H54 (cell line): Measurements from ENCODE around the gene EFHD2.
A peak's percentile ranks its signal among the peaks of the same experiment; 100 is the strongest.

Experiments used
- DNase-seq: peaks from one replicate; pipeline ENCODE4 v3.0.0; 2011; ENCODE audit warnings: low spot score, mixed read lengths; ENCODE audit not compliant: insufficient read length
- FAIRE-seq: peaks from 3 replicates; lab custom pipeline; 2011; peaks lifted over from hg19 to GRCh38; lab: Jason Lieb, UNC
- POLR2A ChIP-seq: IDR thresholded peaks from 2 replicates; pipeline ENCODE4 v1.6.1; 2011; ENCODE audit warnings: low read depth, mild to moderate bottlenecking, low read length

EFHD2 gene

DNA sequence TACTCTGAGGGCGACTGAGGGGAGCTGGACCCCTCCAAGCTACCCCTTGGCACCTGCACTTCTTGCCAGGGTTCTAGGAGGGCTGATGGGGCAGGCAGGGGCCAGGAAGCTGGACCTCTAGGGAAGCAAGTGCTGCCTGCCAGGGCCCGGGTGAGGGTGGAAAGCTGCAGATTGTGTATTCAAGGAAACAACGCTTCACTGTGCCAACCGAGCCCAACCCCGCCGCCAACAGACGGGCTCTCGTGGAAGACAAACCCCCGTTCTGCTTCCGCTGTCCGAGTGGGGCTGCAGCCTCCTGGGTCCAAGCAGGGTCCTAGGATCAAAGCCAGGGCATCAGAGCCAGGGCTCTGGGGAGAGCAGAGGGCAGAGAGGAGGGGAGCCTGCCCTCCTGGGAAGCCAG, 3.2 kb downstream of the EFHD2 start:
- no peak for TF ChIP-seq POLR2A
- DNase-seq, result no peak
- no peak for FAIRE-seq

DNA sequence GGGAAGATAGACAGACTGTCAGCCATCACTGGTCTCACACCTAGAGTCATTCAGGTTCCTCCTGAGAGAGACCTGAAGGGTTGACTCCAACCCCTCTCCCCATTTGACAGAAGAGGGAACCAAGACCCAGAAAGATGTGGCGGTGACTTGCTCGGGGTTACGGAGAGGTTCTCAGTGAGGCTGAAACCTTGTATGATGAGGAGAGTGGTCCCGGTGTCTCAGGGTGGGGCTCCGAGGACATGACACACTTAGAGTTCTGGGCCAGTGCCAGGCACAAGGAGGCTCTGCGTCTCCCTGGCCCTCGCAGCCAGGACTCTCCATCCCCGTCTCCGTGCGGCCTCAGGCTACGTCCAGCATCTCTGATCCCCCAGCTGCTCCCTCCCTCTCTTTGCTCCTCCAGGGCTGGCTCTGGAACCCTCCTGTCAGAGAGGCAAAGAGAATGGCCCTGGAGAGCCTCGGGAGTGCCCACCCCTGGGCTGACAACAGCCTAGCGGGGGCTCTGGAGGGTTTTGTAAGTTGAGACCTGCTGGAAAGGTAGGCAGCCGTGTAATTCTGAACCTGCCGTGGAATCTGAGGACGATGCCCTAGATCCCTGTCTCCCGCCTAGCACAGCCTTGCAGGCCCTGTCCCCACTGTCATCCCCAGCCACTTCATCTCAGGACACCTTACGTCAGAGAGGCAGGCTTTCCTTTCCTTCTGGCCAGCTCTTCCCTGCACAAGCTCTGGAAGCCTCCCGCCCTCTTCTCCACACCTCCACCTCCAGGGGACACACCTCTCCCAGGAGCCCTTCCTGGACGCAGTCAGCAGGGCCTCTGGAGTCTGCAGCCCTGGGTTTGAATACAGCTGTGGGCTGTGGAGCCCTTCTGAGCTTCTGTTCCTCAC, 4.1 kb downstream of the EFHD2 start:
- FAIRE-seq, result no peak
- no peak for DNase-seq
- no peak for TF ChIP-seq POLR2A

DNA sequence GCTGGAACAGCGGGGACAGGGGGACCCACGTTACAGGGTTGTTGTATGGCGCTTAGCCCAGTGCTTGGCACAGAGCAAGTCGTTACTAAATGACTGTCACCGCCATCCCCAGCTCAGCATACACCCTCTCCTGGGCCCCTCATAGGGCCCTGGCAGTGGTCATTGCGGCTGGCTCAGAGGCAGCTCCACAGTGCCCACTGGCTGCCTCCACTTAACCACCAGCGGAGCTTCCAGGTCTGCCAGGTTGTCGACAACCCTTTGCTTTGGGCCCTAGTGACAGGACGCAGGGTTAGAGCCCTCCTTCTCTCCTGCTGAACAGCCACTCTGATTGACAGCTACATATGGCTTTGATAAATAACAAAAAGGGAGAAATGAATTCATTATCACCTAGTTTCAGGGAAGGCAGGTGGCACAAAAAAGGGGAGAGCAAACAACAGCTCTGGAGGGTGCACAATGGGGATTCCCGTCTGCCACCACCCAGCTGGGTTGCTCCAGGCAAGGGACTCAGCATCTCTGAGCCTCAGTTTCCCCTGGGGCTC, 4.8 kb downstream of the EFHD2 start:
- no peak for DNase-seq
- no peak for FAIRE-seq
- no peak for TF ChIP-seq POLR2A

DNA sequence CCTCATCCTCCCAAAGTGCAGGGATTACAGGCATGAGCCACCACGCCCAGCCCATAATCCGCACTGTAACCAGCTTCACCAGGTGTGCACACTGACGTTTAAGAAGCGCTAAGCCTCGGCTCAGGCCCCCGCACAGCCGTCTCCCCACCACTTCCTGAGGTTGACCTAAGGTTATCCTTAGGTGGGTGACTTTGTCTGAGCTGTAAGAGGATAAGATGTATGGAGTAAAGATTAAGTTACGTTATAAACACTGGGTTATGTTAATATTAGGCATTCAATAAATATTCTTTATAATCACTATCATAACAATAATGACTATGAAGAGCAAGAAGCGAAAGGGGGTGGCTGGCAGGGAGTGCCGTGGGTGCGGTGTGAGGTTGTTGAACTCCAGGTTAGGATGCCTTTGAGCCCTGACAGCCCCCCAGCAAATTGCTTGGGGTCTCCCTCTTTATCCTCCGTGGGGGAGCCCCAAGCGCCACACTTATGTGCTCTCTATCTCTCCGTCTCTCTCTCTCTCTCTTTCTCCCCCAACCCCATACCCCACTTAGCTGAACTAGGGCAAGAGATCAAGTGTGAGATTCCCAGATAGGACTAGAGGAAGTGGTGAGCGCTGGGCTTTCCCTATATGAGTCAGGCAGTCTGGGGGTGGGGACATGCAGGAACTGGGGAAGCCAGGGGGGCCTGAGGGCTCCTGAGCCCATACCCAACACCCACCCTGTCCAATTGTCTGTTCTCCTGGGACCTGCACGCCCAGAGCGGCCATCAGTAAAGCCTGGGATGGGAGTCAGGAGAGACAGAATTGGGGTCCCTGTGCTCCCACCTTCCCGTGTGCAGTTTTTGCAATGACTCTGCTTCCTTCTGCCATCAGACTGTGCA, 7.6 kb downstream of the EFHD2 start:
- peak; percentile 61 for DNase-seq
- TF ChIP-seq POLR2A, result no peak
- FAIRE-seq, result no peak

DNA sequence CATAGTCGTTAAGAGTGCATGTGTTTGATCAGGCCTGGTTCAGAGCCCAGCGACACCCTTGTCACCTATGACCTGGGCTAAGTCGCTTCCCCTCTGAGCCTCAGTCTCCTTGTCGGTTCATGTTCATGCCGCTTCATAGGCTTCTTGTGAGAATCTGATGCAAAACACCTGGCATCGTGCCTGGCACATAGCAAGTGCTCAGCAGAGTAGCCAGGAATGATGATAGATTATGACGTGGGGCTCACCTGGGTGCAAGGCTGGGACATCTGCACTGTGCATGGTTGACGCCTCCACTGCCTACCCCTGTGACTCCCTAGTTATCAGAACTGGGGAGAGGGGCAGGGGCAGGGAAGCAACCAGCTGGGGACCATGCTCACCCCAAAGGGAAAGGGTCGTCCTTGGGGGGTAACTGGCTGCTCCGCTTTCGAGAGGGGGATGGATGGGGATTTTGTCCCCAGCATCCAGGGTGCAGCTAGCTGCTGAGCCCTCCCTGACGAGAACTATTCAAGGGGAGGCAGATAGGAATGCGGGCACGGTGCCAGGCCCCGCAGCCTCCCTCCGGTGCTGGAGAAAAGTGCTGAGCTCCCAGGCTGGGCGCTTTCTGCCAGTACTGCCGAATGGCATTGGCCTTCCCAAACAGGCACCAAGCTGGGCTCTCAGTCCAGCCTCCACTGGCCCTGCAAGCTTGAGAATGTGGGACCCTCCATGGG, 9.3 kb downstream of the EFHD2 start:
- FAIRE-seq, result no peak
- no peak for TF ChIP-seq POLR2A
- DNase-seq, result no peak

DNA sequence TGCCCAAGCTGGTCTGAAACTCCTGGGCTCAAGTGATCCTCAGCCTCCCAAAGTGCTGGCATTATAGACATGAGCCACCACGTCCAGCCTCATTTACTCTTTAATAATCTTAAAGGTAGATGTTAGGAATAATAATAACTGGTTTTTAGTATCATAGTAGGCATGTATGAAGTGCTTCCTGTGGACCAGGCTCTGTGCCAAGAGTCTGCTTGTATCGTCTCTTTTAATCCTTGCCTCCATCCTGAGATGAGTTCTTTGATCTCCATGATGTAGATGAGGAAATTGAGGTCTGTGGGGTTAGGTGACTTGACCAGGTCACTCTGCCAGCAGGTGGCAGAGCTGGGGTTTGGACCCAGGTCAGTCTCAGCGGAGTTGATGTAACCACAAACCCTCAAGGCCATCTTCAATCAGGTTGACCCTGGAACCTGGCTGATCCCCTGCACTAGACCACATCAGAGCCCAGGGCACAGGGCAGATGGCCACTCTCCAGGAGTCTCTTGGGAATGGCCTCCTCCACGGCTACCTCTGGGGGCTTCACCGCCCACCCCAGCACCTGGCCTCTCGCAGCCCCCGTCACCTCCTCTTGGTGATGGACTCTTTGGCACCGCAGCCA, 11.3 kb downstream of the EFHD2 start:
- no peak for FAIRE-seq
- TF ChIP-seq POLR2A, result no peak

DNA sequence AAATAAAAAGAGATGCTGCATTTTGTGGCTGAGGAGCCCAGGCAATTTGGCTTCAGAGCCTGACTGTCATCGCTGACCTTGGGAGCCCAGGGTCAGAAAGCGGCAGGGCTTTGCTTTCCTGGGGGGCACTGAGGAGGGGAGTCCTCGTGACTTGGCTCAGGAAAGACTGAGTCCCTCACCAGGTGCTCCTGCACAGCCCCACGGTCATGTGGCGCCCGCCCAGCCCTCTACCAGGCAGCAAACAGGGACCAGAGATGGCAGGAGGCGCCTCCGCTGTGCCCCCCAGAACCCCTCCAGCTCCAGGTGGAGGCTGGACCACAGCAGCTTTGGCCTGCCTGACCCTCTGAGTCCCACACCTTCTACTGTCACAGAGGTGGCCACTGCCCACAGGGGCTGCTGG, 13.2 kb downstream of the EFHD2 start:
- FAIRE-seq, result no peak
- DNase-seq, result no peak
- no peak for TF ChIP-seq POLR2A

More for the DNA sequence above, 11.3 kb downstream of the EFHD2 start:
- no peak for DNase-seq

DNA sequence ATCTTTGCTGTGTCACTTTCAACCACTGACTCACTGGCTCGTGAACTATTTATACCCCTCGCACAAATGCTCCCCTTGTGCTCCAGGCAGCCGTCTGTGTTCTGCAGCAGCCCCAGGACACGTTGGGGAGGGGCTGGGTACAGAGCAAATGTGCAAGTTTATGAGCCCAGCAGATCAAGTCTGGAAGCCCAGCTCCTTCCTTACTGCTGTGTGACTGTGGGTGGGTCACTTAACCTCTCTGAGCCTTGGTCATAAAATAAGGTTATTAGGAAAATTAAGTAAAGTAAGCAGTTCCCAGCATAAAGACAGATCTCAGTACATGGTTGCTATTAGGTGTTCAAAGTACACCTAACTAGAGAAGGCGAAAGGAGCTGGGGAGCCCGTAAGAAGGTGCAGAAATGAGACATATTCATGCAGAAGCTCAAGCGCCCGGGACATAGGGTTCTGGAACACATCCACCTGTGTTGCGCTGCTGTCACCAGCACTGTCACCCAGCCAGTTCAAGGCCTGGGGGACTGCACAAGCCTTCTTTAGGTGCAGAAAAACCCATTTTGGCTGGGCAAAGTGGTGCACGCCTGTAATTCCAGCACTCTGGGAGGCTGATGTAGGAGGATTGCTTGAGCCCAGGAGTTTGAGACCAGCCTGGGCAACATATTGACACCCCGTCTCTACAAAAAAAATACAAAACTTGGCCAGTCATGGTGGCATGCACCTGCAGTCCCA, 13.8 kb downstream of the EFHD2 start:
- no peak for TF ChIP-seq POLR2A
- no peak for FAIRE-seq
- DNase-seq, result no peak

DNA sequence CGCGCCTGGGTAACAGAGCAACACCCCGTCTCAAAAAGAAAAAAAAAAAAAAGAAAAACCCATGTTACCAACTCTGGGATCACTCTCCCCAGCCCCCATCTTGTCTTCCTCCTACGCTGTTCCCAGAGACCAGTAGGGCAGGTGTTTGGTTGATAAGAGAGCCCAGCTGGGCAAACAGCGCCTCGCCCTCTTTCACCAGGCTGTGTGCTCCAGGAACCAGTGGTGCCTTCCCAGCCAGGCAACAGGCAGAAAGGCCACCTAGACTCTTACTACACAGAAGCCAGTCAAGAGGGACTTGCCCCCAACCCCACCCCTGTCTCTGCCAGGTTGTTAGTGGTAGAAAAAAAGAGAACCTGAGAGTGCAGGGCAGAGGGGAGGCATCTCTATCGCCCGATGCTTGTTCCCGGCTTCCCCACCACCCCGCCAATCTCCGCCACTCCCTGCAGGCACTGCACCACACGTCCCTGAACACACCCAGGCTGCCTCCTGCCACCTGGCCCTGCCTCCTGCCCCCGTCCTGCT, 14.5 kb downstream of the EFHD2 start:
- no peak for FAIRE-seq
- DNase-seq, result no peak
- TF ChIP-seq POLR2A, result no peak

DNA sequence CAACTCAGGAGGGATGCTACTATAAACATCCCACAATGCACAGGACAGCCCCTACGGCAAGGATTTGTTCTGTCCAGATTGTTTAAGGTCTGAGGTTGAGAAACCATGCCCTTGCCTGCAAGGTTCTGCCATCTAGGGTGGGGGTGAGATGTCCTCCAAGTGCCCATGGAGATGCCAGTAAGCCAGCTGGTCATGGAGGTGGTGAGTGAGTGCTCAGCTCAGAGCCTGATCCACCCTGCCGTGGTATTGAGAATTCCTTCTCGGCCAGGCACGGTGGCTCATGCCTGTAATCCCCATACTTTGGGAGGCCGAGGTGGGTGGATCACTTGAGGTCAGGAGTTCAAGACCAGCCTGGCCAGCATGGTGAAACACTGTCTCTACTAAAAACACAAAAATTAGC, 15.3 kb downstream of the EFHD2 start:
- FAIRE-seq, result no peak
- TF ChIP-seq POLR2A, result no peak
- DNase-seq, result no peak

DNA sequence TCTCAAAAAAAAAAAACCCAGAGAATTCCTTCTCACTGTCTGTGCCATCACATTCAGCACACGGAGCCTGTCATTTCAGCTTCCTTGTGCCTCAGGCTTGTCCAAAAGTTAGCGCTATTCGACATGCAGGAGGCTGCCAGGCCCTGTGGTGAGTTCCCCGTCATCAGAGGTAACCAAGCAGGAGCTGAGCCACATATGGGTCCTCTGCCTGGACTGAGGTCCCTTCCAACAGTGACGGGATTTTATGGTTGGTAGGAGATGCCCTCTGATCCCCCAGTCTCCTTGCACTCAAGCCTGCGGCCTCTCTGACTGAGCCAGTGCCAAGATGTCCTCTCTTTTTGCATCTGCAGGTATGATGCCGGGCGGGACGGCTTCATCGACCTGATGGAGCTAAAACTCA, 15.8 kb downstream of the EFHD2 start:
- FAIRE-seq (no peak), DNase-seq (no peak)
- TF ChIP-seq POLR2A, result no peak

DNA sequence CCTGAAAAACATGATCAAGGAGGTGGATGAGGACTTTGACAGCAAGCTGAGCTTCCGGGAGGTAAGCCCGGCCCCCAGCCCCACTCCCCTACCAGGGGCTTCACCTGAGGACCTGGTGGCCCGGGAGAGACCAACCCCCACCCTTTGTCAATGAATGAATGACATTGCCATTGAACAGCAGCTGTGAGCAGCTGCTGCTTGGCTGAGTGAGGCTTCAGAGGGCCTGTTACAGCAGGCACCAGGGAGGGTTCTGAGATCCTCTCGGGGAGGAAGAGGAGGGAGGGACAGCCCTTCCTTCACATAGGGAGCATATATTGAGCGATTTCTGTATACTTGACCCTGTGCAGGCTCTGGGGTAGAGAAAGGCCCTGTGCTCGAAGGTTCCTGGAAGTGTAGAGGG, 16.3 kb downstream of the EFHD2 start:
- FAIRE-seq (no peak), DNase-seq (no peak)
- TF ChIP-seq POLR2A, result no peak
